ENCODE results near the gene MSMP. TPM values are rescaled to one million over a fixed set of nuclear protein-coding genes. Genes with fewer than 3 reads are reported as not detected.

The MSMP gene
- total RNA-seq, 1 experiment from 2014 or later = 4.2 TPM

DNA sequence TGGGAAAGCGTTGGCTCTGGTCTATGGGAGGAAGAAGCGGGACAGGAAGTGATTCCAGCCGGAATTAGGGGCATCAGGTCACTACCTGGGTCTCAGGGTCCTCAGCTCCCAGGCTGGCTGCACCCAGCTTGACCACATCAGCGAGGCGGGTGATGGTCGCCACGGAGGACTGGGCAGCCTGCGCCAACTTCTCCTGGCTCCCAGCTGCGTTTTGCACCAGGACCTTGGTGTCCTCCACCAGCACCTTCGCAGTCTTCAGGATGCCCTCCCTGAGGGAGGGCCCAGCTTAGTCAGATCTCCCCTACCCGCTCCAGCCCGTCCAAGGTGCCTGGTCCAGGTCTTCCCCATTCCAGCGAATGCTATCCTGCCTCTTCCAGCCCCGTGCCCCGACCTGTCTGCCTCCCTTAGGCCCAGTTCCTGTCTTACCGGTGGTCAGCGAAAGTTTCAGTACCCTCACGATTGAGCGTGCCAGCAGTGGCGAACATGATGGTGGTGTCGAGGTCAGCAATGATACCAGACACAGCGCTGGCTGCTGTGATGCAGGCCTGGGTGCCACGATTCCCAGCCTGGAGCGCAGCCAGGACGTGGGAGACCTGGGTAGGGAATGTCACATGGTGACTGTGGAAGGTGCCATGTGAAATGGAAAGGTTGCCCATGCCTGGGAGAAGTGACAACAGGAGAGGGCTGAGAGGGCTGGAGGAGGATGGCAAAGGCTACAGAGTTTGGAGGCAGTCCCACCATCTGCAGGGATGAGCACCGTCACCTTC, 50.0 kb downstream of the MSMP start:
- Histone ChIP-seq H4K20me1 (ENCODE audit: insufficient read depth, low read depth, low read length) (no peaks in the 10 kb centered on the region), H3K9ac (ENCODE audit: low read length) (no peak overlapping the region), H3K4me1 (ENCODE audit: low read length) (no peaks in the 10 kb centered on the region), H3K27me3 (ENCODE audit: low read length) (no peaks in the 10 kb centered on the region), H3K4me2 (ENCODE audit: low read depth, low read length, poor library complexity, severe bottlenecking) (no peak overlapping the region), H3K9me3 (ENCODE audit: low read length) (no peaks in the 10 kb centered on the region), H3K27ac (ENCODE audit: low read length) (no peak overlapping the region), H3K36me3 (ENCODE audit: insufficient read depth, low read length) (peaks cover 57% of the 10 kb centered on the region), H3K9me2 (replicated peaks; ENCODE audit: insufficient read depth, low read length) (no peaks in the 10 kb centered on the region), H3K4me3 (ENCODE audit: low read length) (no peak overlapping the region), H3K79me2 (ENCODE audit: low read length) (no peaks in the 10 kb centered on the region), H2AFZ (ENCODE audit: low read length) (no peak overlapping the region)
- no peak for DNase-seq

Small RNA genes lying within 50 kb of the gene (small RNA-seq; reads per million reads assigned to genes)
- gene MIR6853 = not detected

Other genes starting within 250 kb of the MSMP start
- 20.2 and 30.6 TPM in 2 replicates for gene TESK1, start 149.0 kb downstream of the MSMP start, total RNA-seq (2014; rRNA removed; shearing (Covaris generic); ENCODE audit: low replicate concordance)
- 5.6 and 7.8 TPM in 2 replicates for gene CD72, start 135.9 kb downstream of the MSMP start, total RNA-seq (2014; rRNA removed; shearing (Covaris generic); ENCODE audit: low replicate concordance)
- gene SIT1, start 103.3 kb downstream of the MSMP start, total RNA-seq (2014; rRNA removed; shearing (Covaris generic); ENCODE audit: low replicate concordance) = 97.6 and 117 TPM in 2 replicates
- gene RMRP, start 96.3 kb downstream of the MSMP start, total RNA-seq (2014; rRNA removed; shearing (Covaris generic); ENCODE audit: low replicate concordance) = 23,349 and 56,129 TPM in 2 replicates
- gene CCDC107, start 96.0 kb downstream of the MSMP start, total RNA-seq (2014; rRNA removed; shearing (Covaris generic); ENCODE audit: low replicate concordance) = 13.2 and 24.0 TPM in 2 replicates
- 15.3 and 16.0 TPM in 2 replicates for gene ARHGEF39, start 89.1 kb downstream of the MSMP start, total RNA-seq (2014; rRNA removed; shearing (Covaris generic); ENCODE audit: low replicate concordance)
- 26.8 and 35.2 TPM in 2 replicates for gene CA9, start 80.3 kb downstream of the MSMP start, total RNA-seq (2014; rRNA removed; shearing (Covaris generic); ENCODE audit: low replicate concordance)
- 0.19 TPM in 1 of 2 replicates, not detected in the other for gene TPM2, start 64.4 kb downstream of the MSMP start, total RNA-seq (2014; rRNA removed; shearing (Covaris generic); ENCODE audit: low replicate concordance)
- gene TLN1, start 22.1 kb downstream of the MSMP start, total RNA-seq (2014; rRNA removed; shearing (Covaris generic); ENCODE audit: low replicate concordance) = 54.2 and 94.0 TPM in 2 replicates
- gene CREB3, start 21.6 kb downstream of the MSMP start, total RNA-seq (2014; rRNA removed; shearing (Covaris generic); ENCODE audit: low replicate concordance) = 10.8 and 17.1 TPM in 2 replicates
- 54.9 and 74.2 TPM in 2 replicates for gene GBA2, start 5.0 kb downstream of the MSMP start, total RNA-seq (2014; rRNA removed; shearing (Covaris generic); ENCODE audit: low replicate concordance)
- 13.4 and 13.8 TPM in 2 replicates for gene RGP1, start 5.0 kb downstream of the MSMP start, total RNA-seq (2014; rRNA removed; shearing (Covaris generic); ENCODE audit: low replicate concordance)
- gene NPR2, start 37.3 kb upstream of the MSMP start, total RNA-seq (2014; rRNA removed; shearing (Covaris generic); ENCODE audit: low replicate concordance) = 8.5 and 18.0 TPM in 2 replicates
- gene SPAG8, start 58.0 kb upstream of the MSMP start, total RNA-seq (2014; rRNA removed; shearing (Covaris generic); ENCODE audit: low replicate concordance) = 0.07 and 0.90 TPM in 2 replicates
- gene HINT2, start 60.8 kb upstream of the MSMP start, total RNA-seq (2014; rRNA removed; shearing (Covaris generic); ENCODE audit: low replicate concordance) = 84.0 and 146 TPM in 2 replicates
- gene FAM221B, start 74.5 kb upstream of the MSMP start, total RNA-seq (2014; rRNA removed; shearing (Covaris generic); ENCODE audit: low replicate concordance) = not detected in 2 replicates
- gene TMEM8B, start 75.0 kb upstream of the MSMP start, total RNA-seq (2014; rRNA removed; shearing (Covaris generic); ENCODE audit: low replicate concordance) = 2.9 and 3.0 TPM in 2 replicates
- gene OR13J1, start 116.1 kb upstream of the MSMP start, total RNA-seq (2014; rRNA removed; shearing (Covaris generic); ENCODE audit: low replicate concordance) = not detected in 2 replicates
- gene HRCT1, start 151.9 kb upstream of the MSMP start, total RNA-seq (2014; rRNA removed; shearing (Covaris generic); ENCODE audit: low replicate concordance) = not detected in 2 replicates
- not detected in 2 replicates for gene SPAAR, start 155.2 kb upstream of the MSMP start, total RNA-seq (2014; rRNA removed; shearing (Covaris generic); ENCODE audit: low replicate concordance)
- gene OR2S2, start 203.9 kb upstream of the MSMP start, total RNA-seq (2014; rRNA removed; shearing (Covaris generic); ENCODE audit: low replicate concordance) = not detected in 2 replicates